HepG2 (cell line): Measurements from ENCODE around the gene BSX. TPM values are rescaled to one million over a fixed set of nuclear protein-coding genes. Genes with fewer than 3 reads are reported as not detected.

ENCODE experiments used
- ATAC-seq: fragments of 200-7000 bp; cut with Tn5 transposase; 3 replicates; pipeline ENCODE4 v1.9.1; 2020; ENCODE audit warnings: mild to moderate bottlenecking, moderate library complexity
- BruUV-seq: library from RNA; stranded (reverse); fragments of 400-500 nt; replicated peaks from 2 replicates; lab custom pipeline; 2021; lab: Mats Ljungman, UMichigan
- CTCF ChIA-PET: fragments of 300-600 bp; formaldehyde crosslinking; extraction: SDS; loops from one replicate; lab custom pipeline; 2021; ENCODE audit warnings: low total read pairs, inconsistent platforms, low intra/inter-chr PET ratio; lab: Yijun Ruan, JAX
- POLR2A ChIA-PET: fragments of 350-600 bp; sonication (Branson Sonifier 250); formaldehyde crosslinking; loops from one replicate; lab custom pipeline; 2020; ENCODE audit warnings: antibody characterized with exemption, inconsistent platforms; lab: Yijun Ruan, JAX
- DNase-seq: peaks from one replicate; pipeline ENCODE4 v3.0.0-alpha.2; 2015; ENCODE audit warnings: low spot score
- FAIRE-seq: peaks from 3 replicates; lab custom pipeline; 2011; peaks lifted over from hg19 to GRCh38; lab: Jason Lieb, UNC
- H2AFZ ChIP-seq: one replicate; pipeline ENCODE4 v1.6.1; 2011; ENCODE audit warnings: low read length, inconsistent platforms
- H3K27ac ChIP-seq: fragments of 300-600 bp; 3 replicates; pipeline ENCODE4 v1.8.0; 2011; ENCODE audit warnings: mixed run types, mild to moderate bottlenecking, mixed read lengths, low read length, inconsistent platforms; ENCODE audit not compliant: insufficient read depth; ENCODE audit errors: extremely low read length
- H3K27me3 ChIP-seq, 2 experiments: fragments of 200-600 bp in 1 of 2; 2 replicates in 1 of 2; 3 replicates in 1 of 2; pipeline versions ENCODE4 v1.6.0 to v1.8.0; 2011; ENCODE audit warnings: low read length in 2 of 2, mild to moderate bottlenecking in 2 of 2, moderate library complexity in 2 of 2, inconsistent platforms in 1 of 2; ENCODE audit not compliant: insufficient read depth in 2 of 2, control insufficient read depth in 1 of 2
- H3K36me3 ChIP-seq, 2 experiments: fragments of 200-600 bp in 1 of 2; replicated peaks in 1 of 2; 2 replicates in 1 of 2; 3 replicates in 1 of 2; pipeline versions ENCODE4 v1.5.1 to v1.8.0; 2011; ENCODE audit warnings: low read length in 2 of 2, inconsistent platforms in 1 of 2; ENCODE audit not compliant: insufficient read depth in 2 of 2, control insufficient read depth in 1 of 2
- H3K4me1 ChIP-seq: 2 replicates; pipeline ENCODE4 v1.5.1; 2012; ENCODE audit warnings: low read length, inconsistent platforms; ENCODE audit not compliant: insufficient read depth
- H3K4me2 ChIP-seq: 2 replicates; pipeline ENCODE4 v1.6.0; 2011; ENCODE audit warnings: low read depth, low read length, inconsistent platforms
- H3K4me3 ChIP-seq, 3 experiments: fragments of 200-600 bp in 1 of 3; sonication (generic), shearing (Covaris generic) in 1 of 3; replicated peaks in 1 of 3; 2 replicates each; pipeline ENCODE4 v1.5.1; 2011 to 2016; ENCODE audit warnings: low read length in 3 of 3, inconsistent platforms in 2 of 3, low read depth in 2 of 3, mild to moderate bottlenecking in 2 of 3, control low read depth in 1 of 3, mixed read lengths in 1 of 3; ENCODE audit not compliant: insufficient read depth in 1 of 3
- H3K79me2 ChIP-seq: one replicate; pipeline ENCODE4 v1.6.1; 2011; ENCODE audit warnings: low read length, inconsistent platforms; ENCODE audit not compliant: insufficient read depth
- H3K9ac ChIP-seq: 2 replicates; pipeline ENCODE4 v1.6.0; 2011; ENCODE audit warnings: mild to moderate bottlenecking, low read depth, low read length, inconsistent platforms; ENCODE audit not compliant: insufficient read depth
- H3K9me3 ChIP-seq: 2 replicates; pipeline ENCODE4 v1.5.1; 2012; ENCODE audit warnings: mild to moderate bottlenecking, low read length
- H4K20me1 ChIP-seq: 2 replicates; pipeline ENCODE4 v1.6.0; 2011; ENCODE audit warnings: inconsistent platforms, mild to moderate bottlenecking, low read length, moderate library complexity; ENCODE audit not compliant: insufficient read depth
- ATRX ChIP-seq: sonication (generic); formaldehyde crosslinking; IDR thresholded peaks from 2 replicates; pipeline ENCODE4 v1.4.0; 2020; ENCODE audit warnings: missing genetic modification reagents, borderline replicate concordance
- BRD4 ChIP-seq: sonication (generic); formaldehyde crosslinking; IDR thresholded peaks from 2 replicates; pipeline ENCODE4 v1.4.0; 2020; ENCODE audit warnings: missing genetic modification reagents
- FOXO1 ChIP-seq: sonication (generic); formaldehyde crosslinking; IDR thresholded peaks from 2 replicates; pipeline ENCODE4 v1.4.0; 2020; ENCODE audit warnings: missing genetic modification reagents
- HDAC6 ChIP-seq: fragments of 200-600 bp; sonication (generic); IDR thresholded peaks from 2 replicates; pipeline ENCODE4 v1.7.0; 2017; ENCODE audit warnings: mild to moderate bottlenecking, antibody characterized with exemption, low read length, low read depth
- KAT7 ChIP-seq: IDR thresholded peaks from 2 replicates; pipeline ENCODE4 v1.6.1; 2018; ENCODE audit warnings: borderline replicate concordance, missing compliant biosample characterization
- KDM5A ChIP-seq: fragments of 200-600 bp; sonication (generic); IDR thresholded peaks from 2 replicates; pipeline ENCODE4 v1.7.0; 2018; ENCODE audit warnings: antibody characterized with exemption, mild to moderate bottlenecking, low read length, borderline replicate concordance
- KMT2A ChIP-seq: sonication (generic); formaldehyde crosslinking; IDR thresholded peaks from 2 replicates; pipeline ENCODE4 v1.4.0; 2020; ENCODE audit warnings: missing genetic modification reagents
- MTF2 ChIP-seq: sonication (generic); formaldehyde crosslinking; IDR thresholded peaks from 2 replicates; pipeline ENCODE4 v1.5.0; 2020; ENCODE audit warnings: missing genetic modification reagents, borderline replicate concordance
- NRL ChIP-seq: sonication (generic); formaldehyde crosslinking; IDR thresholded peaks from 2 replicates; pipeline ENCODE4 v1.5.0; 2020; ENCODE audit warnings: missing genetic modification reagents, mild to moderate bottlenecking, moderate library complexity, borderline replicate concordance
- PLRG1 ChIP-seq: fragments of 450-650 bp; conservative IDR thresholded peaks from 2 replicates; pipeline ENCODE4 v1.6.1; 2016
- POLR2AphosphoS2 ChIP-seq: IDR thresholded peaks from 2 replicates; pipeline ENCODE4 v1.6.1; 2011; ENCODE audit warnings: low read depth, low read length, improper control_type of control experiment
- RARA ChIP-seq: IDR thresholded peaks from 2 replicates; pipeline ENCODE4 v1.6.1; 2016; ENCODE audit warnings: missing genetic modification reagents, missing compliant biosample characterization
- TMF1 ChIP-seq: sonication (generic); formaldehyde crosslinking; IDR thresholded peaks from 2 replicates; pipeline ENCODE4 v1.8.1; 2022; ENCODE audit warnings: low read depth, missing genetic modification reagents
- ZFP41 ChIP-seq: sonication (generic); formaldehyde crosslinking; IDR thresholded peaks from 2 replicates; pipeline ENCODE4 v1.4.0; 2020; ENCODE audit warnings: mild to moderate bottlenecking, missing genetic modification reagents, borderline replicate concordance
- ZNF205 ChIP-seq: IDR thresholded peaks from 2 replicates; pipeline ENCODE4 v1.6.1; 2018; ENCODE audit warnings: missing biosample characterization, missing genetic modification reagents
- ZNF343 ChIP-seq: sonication (generic); formaldehyde crosslinking; IDR thresholded peaks from 2 replicates; pipeline ENCODE4 v1.4.0; 2020; ENCODE audit warnings: mild to moderate bottlenecking, missing genetic modification reagents
- ZNF484 ChIP-seq: sonication (generic); formaldehyde crosslinking; IDR thresholded peaks from 2 replicates; pipeline ENCODE4 v1.5.1; 2020; ENCODE audit warnings: mild to moderate bottlenecking, low read depth, missing genetic modification reagents, borderline replicate concordance
- ZNF629 ChIP-seq: sonication (generic); formaldehyde crosslinking; conservative IDR thresholded peaks from 2 replicates; pipeline ENCODE4 v1.5.0; 2020; ENCODE audit warnings: missing genetic modification reagents
- ZNF652 ChIP-seq: IDR thresholded peaks from 2 replicates; pipeline ENCODE4 v1.6.1; 2016; ENCODE audit warnings: low read depth, borderline replicate concordance
- WGBS: methylation state at CpG from one replicate; pipeline ENCODE4 v1.1.6; 2017; ENCODE audit warnings: low lambda C conversion rate; 5-methylcytosine and 5-hydroxymethylcytosine counted together
- in situ Hi-C: cut with HindIII; loops from 2 replicates; pipeline ENCODE4 v1.10.0; 2017; ENCODE audit warnings: low pct_unique_long_range_greater_than_20kb; ENCODE audit not compliant: extremely low pct_ligation_motif_present
- intact Hi-C: fragments of 100-400 bp; cut with micrococcal nuclease; formaldehyde crosslinking; loops from one replicate; pipeline ENCODE4 v1.10.0; 2022; ENCODE audit not compliant: unreplicated experiment
- polyA plus RNA-seq, 8 experiments: library from polyadenylated mRNA; depleted of rRNA in 3 of 8; stranded (reverse) in 7 of 8; unstranded in 1 of 8; fragments of >200 nt; fragmentation: Illumina TruSeq in 4 of 8; extraction: Trizol in 4 of 8; gene quantifications; 2 replicates each; pipeline versions ENCODE4 v1.2.1 to v1.2.3, GENCODE V29; 2011 to 2016; ENCODE audit warnings: low read depth in 4 of 8, missing spikeins in 1 of 8, mixed read lengths in 1 of 8; ENCODE audit not compliant: insufficient read depth in 1 of 8
- total RNA-seq, 5 experiments: library from RNA; depleted of rRNA; stranded (reverse); fragments of >200 nt; fragmentation: Illumina TruSeq; extraction: Trizol; gene quantifications; 2 replicates each; pipeline ENCODE4 v1.2.3, GENCODE V29; 2016; ENCODE audit warnings: low read depth in 1 of 5
- TF ChIP-seq, protein P1 (sequence below): sonication (generic); formaldehyde crosslinking; IDR thresholded peaks from 2 replicates; pipeline ENCODE4 v1.8.0; 2022; ENCODE audit warnings: mild to moderate bottlenecking, missing genetic modification reagents, borderline replicate concordance
- TF ChIP-seq, protein P2 (sequence below): sonication (generic); formaldehyde crosslinking; IDR thresholded peaks from 2 replicates; pipeline ENCODE4 v1.5.0; 2020; ENCODE audit warnings: missing genetic modification reagents

Gene BSX
- total and polyA plus RNA-seq, 2 of the 13 experiments (the other 11 are each of a cell fraction or from before 2014, with no cell fraction given), result not detected

DNA sequence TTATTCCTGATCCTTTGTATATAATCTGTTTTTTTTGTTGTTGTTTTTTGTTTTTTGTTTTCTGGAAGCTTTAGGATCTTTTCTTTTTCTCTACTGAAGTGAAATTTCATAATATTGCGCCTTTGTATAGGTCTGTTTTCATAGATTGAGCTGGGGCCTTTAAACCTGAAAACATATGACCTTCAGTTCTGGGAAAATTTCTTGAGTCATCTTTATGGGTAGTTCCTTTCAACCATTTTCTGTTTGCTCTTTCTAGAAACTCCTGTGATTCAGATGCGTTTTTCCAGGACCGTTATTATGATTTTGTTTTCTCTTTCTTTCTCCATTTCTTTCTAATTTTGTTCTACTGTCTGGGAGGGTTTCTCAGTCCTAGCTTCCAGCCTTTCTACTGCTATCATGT lies 43.7 kb downstream of the BSX start:
- intact Hi-C loops, result no loop called here
- BruUV-seq, result no TSS peak
- no peak for FAIRE-seq
- POLR2A ChIA-PET, result no interaction called here
- 6% methylated on average over 3 of the region's 3 CpGs for WGBS
- H3K79me2 ChIP-seq, result no peaks in the 10 kb centered on the region
- H3K4me1 ChIP-seq, result no peaks in the 10 kb centered on the region
- no peak overlapping the region for H3K27ac ChIP-seq
- no peak for DNase-seq
- in situ Hi-C loops, result no loop called here
- no peaks in the 10 kb centered on the region for H3K36me3 ChIP-seq
- no peak overlapping the region for H3K9ac ChIP-seq
- TF ChIP-seq MTF2 (CRISPR knock-in tag) (no peak), ZNF629 (no peak), ZNF205 (CRISPR knock-in tag) (no peak), KDM5A (no peak), NRL (CRISPR knock-in tag) (no peak), POLR2AphosphoS2 (no peak), TMF1 (no peak), ZNF484 (CRISPR knock-in tag) (no peak), BRD4 (CRISPR knock-in tag) (no peak), RARA (CRISPR knock-in tag) (no peak), ZNF343 (CRISPR knock-in tag) (no peak)
- TF ChIP-seq, all 625 proteins: peak for 0
- no peak for ATAC-seq
- no peak overlapping the region for H3K4me3 ChIP-seq
- H3K4me2 ChIP-seq, result no peak overlapping the region
- H4K20me1 ChIP-seq, result no peaks in the 10 kb centered on the region
- no peak overlapping the region for H2AFZ ChIP-seq
- H3K9me3 ChIP-seq, result no peaks in the 10 kb centered on the region
- H3K27me3 ChIP-seq, result peaks cover 0 to 18% of the 10 kb centered on the region in 2 experiments; a peak in 2 of 5 replicates
- CTCF ChIA-PET, result no interaction called here

DNA sequence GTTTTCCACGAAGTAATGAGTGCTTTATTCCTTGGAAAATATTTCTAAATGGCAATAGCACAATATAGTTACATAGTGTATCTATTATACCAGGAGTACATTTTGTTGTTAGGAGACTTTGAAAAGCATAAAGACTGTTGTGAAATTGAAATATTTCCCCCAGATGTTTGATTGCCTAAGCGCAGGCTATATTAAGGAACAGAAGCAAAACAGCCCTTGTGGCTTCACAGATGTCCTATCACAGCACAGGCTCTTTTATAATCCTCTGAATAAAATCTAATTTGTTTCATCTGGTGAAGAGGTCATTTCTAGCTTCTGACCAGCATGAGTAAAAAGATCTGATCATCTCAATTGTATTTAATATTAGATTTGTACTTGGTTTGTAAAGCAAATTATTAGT lies 48.2 kb downstream of the BSX start:
- H3K9me3 ChIP-seq, result no peaks in the 10 kb centered on the region
- H3K27me3 ChIP-seq, result peaks cover 0 to 28% of the 10 kb centered on the region in 2 experiments; a peak in 3 of 5 replicates
- H3K4me1 ChIP-seq, result no peaks in the 10 kb centered on the region
- no peaks in the 10 kb centered on the region for H4K20me1 ChIP-seq
- no peak for FAIRE-seq
- in situ Hi-C loops (no loop called here), intact Hi-C loops (no loop called here)
- CTCF ChIA-PET, result no interaction called here
- DNase-seq, result no peak
- POLR2A ChIA-PET, result no interaction called here
- BruUV-seq, result no TSS peak
- no peak for ATAC-seq
- no peak overlapping the region for H3K4me2 ChIP-seq
- no peak overlapping the region for H3K27ac ChIP-seq
- H3K36me3 ChIP-seq, result no peaks in the 10 kb centered on the region
- no peak overlapping the region for H3K9ac ChIP-seq
- no peaks in the 10 kb centered on the region for H3K79me2 ChIP-seq
- H3K4me3 ChIP-seq, result no peak overlapping the region
- 18% methylated on average over 2 of the region's 2 CpGs for WGBS
- no peak overlapping the region for H2AFZ ChIP-seq
- TF ChIP-seq KAT7 (no peak), PLRG1 (no peak), NRL (CRISPR knock-in tag) (no peak), ZFP41 (no peak), ATRX (CRISPR knock-in tag) (no peak), HDAC6 (no peak), KMT2A (CRISPR knock-in tag) (no peak), FOXO1 (CRISPR knock-in tag) (no peak), ZNF652 (CRISPR knock-in tag) (no peak)
- TF ChIP-seq, protein P1, sequence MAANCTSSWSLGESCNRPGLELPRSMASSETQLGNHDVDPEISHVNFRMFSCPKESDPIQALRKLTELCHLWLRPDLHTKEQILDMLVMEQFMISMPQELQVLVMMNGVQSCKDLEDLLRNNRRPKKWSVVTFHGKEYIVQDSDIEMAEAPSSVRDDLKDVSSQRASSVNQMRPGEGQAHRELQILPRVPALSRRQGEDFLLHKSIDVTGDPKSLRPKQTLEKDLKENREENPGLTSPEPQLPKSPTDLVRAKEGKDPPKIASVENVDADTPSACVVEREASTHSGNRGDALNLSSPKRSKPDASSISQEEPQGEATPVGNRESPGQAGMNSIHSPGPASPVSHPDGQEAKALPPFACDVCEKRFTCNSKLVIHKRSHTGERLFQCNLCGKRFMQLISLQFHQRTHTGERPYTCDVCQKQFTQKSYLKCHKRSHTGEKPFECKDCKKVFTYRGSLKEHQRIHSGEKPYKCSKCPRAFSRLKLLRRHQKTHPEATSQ (CRISPR knock-in tag), result no peak
- TF ChIP-seq, protein P2, sequence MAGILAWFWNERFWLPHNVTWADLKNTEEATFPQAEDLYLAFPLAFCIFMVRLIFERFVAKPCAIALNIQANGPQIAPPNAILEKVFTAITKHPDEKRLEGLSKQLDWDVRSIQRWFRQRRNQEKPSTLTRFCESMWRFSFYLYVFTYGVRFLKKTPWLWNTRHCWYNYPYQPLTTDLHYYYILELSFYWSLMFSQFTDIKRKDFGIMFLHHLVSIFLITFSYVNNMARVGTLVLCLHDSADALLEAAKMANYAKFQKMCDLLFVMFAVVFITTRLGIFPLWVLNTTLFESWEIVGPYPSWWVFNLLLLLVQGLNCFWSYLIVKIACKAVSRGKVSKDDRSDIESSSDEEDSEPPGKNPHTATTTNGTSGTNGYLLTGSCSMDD (CRISPR knock-in tag), result no peak
